RPMI7951 (cell line): ENCODE results near the gene ANKRD44. TPM values are rescaled to one million over a fixed set of nuclear protein-coding genes. Genes with fewer than 3 reads are reported as not detected.

Experiments used
- DNase-seq: peaks from one replicate; pipeline ENCODE4 v3.0.0-alpha.2; 2012; ENCODE audit warnings: low read depth
- total RNA-seq: library from RNA; depleted of rRNA; stranded (reverse); fragments of >200 nt; shearing (Covaris generic); gene quantifications from 2 replicates; pipeline ENCODE4 v1.2.3, GENCODE V29; 2014

The ANKRD44 gene
- total RNA-seq, 1 experiment from 2014 or later, result 11.3 TPM

DNA sequence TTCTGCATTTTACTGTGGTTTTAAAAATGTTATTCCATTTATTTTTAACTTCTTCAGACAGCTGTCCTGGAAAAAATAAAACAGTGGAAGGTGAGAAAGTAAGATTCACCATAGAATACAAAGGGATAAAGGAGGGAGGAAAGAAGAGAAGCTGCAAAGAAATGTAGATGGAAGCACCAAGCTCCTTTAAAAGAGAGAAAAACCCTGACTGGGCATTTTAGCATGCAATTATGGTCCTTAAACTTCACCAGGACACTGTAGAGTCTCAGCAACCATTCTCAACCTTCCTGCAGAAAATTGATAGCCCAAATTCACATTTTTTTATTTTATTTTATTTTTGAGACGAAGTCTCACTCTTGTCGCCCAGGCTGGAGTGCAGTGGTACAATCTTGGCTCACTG lies 11.6 kb upstream of the ANKRD44 start:
- no peak for DNase-seq

DNA sequence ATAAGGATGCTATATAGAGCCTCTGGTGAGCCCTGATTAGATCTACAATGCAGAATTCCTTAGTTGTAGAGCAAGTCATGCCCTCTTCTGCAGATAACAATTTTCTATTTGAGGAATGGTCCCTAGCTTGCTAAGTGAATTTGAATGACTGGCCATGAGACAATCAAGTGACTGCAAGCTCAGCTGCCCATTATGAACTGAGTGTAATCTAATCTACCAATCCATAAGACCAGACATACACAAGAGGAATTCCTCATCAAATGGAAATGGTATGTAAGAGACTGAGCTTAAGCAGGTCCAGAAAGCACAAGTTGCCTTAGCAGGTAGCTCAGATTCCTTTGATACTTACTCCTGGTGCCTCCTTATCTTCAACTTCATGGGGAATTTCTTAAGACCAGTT lies 4.8 kb upstream of the ANKRD44 start:
- no peak for DNase-seq

DNA sequence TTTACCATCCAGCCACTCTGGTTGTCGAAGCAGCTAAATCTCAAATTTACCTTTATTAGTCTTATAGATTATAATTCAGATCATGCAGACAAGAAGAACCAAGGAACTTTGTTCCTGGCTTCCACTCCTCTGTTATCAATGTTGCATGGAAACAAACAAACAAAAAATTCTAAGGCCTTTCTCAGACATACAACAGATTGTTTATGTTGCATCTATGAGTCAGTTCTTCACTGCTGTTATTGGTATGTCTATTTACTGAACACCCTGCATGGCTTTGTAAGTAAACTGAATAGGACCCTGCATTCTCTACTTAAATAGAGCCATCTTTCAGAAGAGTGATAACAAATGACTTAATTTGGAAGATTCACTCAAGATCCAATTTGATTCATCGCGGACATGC lies 1.6 kb upstream of the ANKRD44 start:
- DNase-seq, result no peak

DNA sequence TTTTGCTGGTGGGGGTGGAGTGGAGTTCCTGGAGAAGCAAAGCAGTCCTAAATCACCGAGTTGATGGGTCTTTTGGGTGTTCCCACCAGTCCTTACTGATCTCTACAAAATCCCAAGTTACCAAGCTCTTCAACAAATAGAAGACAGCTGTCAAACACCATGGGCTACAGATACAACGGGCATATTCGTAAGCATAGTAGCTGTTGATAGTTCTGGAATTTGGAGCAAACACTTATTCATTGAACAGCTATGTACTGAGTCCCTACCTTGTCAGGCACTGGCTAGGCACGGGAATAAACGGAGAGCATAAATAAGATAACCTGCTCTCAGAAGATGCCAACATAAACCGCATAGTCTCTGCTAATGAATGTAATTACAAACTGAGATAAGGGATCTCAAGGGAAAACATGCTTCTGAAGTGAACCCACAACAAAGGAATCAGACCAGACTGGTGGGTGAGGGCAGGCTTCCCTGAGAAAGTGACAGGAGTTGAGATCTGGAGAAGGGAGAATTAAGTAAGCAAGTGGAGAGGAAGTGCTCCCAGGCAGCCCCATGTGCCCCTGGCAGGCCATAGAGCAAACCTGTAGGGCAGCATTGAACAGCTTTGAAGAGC lies 947 bp upstream of the ANKRD44 start:
- DNase-seq, result no peak

DNA sequence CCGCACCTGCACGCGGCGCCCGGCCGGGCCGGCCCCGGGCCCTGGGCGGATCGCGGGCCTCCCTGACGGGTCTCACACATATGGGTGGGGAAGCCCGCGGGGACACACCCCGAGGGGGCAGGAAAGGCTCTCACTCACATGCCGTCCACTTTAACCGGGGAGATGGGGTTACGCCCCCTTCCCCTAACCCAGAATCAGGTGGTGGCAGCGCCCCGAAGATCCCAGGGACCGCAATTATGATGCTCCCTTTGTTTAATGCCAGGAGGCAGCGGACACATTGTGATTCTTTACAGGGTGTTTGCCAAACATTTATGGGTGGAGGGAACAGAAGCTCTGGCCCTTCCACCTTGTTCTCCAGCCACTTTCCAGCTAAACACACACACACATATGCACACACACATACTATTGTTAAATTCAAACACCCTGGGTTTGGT lies 424 bp upstream of the ANKRD44 start:
- DNase-seq, result no peak

DNA sequence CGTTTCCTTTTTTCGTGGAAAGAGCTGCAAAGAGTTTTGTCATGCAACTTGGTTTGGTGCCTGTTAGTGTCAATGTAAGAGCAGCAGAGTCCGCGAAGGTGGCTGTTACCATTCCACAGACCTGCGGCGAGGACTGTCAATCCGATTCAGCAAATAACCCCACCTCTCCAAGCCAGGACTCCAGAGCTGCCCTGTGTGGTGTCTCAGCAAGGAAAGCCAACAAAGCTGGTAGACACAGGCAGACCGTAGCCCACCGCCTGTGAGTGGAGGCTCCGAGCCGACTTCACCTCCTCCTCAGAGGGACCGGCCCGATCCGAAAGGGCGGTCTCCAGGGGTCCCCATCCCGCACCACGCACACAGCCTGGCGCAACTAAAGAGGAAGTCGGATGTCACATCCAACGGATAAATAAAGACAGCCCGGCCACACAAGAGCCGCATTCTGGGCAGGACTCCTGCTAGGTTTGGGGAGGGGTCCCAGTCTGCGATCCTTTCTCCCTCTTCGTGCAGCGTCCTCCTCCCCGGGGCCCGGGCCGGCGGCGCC lies 819 bp downstream of the ANKRD44 start:
- DNase-seq, result no peak

DNA sequence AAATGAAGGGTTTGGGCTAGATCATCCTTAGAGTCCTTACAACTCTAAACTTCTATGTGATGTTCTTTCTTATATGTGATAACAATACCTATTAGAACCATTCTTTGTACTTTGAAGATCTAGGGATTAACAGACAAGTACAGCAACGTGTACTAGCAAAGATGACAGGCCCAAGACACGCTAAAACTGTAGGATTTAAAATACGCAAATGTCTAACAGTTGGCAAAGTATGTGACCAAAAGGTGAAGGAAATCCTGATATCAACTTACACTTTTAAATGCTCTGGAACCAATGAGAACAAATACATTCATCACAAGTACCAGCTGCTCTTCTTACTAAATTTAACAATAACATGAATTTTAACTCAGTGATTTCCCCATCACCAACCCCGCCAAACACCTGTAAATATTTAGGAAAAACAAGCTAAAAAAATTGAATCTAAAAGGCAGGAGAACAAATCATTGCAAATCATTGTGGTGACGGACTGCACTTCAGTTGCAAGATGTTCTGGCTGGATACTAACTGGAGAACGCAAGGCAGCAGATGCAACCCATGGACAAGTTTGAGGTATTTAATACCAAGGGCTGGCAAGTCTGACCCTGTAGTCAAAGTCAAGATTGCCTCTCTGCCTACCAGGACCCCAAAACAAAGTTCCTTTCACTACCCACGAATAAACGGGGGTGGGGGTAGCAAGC lies 1.4 kb downstream of the ANKRD44 start:
- no peak for DNase-seq

DNA sequence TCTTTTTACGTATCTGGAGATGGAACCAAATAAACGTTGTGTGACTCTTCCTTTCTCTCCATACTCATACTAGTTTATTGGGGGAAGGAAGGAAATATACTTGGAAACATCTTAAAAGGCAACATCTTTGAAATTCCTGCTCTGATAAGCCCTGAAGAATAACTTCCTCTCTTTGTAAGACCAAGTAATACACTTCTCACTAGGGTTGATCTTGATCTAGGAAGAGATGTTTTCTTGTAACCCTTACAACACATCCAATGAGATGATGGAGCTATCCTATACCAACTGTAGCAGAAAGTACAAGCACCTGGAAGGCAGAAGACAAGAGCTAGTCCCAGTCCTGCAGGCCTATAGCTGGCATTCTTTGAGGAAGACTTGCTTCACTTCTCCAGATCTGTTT lies 2.0 kb downstream of the ANKRD44 start:
- no peak for DNase-seq

DNA sequence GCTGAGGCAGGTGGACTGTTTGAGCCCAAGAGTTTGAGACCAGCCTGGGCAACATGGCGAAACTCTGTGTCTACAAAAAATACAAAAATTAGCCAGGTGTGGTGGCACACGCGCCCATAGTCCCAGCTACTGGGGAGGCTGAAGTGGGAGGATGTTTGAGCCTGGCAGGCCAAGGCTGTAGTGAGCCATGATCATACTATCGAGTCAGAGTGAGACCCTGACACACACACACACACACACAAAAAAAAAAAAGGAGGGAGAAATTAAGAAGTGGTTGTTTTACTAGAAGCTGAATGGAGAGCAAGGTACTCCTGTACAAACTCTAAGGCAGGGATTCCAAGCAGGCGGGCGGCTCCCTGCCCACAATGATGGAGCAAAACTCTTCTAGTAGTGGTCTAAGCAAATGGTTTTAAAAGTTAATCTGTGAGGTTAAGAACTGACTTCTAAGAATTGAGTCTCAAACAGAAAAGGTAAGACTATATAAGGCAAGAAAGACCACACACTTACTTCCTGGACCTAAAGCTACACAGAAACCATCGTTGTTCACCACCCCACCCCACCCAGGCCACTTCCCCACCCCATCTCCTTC lies 2.6 kb downstream of the ANKRD44 start:
- no peak for DNase-seq

DNA sequence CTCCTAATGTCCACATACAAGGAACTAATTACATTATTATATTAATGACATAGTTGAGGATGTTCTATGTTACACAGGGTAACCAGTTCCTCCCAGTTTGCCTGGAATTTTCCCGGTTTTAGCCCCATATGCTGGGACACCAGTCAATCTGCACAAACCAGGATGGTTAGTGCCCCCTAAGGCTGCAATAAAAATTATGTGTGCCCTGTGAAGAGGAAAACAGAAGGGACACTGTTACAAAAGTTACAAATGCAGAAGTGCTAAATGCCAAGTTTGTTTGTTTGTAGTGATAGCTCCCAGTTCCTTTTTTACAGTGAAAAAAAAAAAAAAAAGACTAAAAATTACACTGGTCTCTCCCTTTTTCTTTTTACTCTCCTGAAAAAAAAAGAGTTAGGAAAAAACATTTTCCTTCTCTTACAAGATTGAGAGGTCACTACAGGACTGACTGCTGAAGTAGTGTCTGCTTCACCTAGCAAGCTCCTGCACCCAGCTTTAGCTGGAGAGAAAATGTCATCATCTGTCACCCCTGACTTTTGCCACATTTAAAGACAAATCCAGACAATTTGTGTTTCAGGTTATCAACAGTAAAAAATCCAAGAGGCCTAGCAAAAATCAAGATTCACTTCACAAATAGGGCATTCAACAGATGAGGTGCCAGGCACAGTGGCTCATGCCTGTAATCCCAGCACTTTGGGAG lies 3.2 kb downstream of the ANKRD44 start:
- peak; percentile 34 for DNase-seq

DNA sequence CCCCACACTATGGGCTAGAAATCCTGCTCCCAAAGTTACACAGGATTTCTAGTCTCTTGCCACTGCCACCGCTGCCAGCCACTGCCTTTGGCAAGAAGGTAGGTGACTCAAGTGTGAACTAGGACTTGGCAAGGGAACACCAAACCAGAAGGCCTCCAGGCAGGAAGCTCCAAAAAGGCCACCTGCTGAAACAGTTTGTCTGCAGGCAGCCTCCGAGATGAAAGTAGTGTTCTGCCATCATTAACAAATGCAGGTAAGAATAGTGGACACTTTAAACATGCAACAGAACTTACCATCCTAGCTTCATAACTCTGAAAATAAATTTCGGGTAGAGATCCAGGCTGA lies 3.9 kb downstream of the ANKRD44 start:
- DNase-seq, result peak; percentile 72

DNA sequence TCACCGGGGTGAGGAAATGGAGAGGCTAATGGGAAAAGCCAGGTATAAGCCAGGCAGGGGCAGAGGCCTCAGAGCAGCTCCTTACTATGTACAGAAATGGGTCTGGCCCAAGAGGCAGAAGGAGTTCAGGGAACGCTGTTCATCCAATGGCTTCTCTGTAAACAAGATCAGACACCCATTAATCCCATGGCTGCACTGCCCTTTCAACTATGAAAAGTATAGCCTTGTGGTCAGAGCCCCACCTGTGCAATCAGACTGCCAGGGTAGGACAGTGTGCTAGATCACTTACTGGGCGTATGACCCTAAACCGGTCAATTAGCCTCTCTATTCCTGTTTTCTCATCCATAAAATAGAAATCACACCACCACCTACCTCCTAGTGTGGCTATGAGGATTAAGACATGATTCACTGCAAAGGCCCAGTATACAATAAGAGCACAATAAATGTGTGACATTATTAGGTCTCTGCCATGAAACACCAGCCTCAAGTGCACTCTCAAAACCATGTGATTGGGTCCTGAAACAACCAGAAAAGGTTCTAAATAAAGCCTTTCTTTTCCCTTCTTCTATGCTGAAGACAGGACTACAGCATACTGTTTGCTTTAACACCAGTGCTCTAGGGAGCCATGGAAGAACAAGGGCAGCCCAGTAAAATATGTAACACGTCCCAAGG lies 4.4 kb downstream of the ANKRD44 start:
- no peak for DNase-seq

DNA sequence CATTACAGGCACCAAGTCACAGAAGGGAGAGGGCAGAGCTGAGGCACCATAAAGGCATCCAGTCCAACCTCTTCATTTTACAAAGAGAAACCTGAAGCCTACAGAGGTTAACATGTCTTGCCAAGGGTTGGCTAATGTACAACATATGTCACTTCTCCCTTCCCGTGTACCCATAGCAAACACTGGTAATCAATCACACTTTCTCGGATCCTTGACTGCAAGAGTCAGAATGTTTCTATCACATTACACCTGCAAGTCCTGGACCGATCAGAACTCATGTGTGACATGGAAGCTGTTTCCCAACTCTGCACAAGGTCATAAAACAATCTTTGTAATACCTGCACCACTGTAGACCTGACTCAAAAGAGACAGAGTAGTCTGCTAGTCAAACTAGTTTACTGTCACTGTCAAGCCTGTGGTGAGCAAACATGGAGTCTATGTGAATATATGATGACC lies 6.0 kb downstream of the ANKRD44 start:
- no peak for DNase-seq

DNA sequence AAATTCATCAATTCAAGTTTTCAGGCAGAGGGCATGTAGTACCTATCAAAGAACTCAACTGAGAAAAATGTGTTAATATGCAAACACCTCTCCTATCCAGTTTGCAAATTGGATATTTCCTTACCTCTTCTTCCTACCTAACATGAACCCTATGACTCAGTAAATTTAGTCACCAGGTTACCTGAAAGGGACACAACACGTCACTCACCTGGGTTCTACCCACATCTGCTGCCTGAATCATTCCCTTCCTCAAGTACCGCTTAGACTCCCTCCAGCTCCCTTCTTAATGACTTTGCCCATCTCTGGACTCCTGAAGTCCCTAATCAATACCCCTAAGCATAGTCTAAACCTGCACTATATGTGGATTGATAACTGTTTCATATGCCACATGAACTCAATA lies 10.4 kb downstream of the ANKRD44 start:
- DNase-seq, result no peak

DNA sequence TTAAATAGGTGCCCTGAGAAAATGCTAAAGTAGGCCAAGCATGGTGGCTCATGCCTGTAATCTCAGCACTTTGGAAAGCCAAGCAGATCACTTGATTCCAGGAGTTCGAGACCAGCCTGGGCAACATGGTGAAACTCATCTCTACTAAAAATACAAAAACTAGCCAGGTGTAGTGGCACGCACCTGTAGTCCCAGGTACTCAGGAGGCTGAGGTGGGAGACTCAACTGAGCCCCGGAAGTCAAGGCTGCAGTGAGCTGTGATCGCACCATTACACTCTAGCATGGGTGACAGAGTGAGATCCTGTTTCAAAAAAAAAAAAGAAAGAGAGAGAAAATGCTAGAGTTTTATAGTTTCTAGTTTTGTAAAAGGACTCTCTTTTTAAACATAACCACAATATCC lies 12.0 kb downstream of the ANKRD44 start:
- no peak for DNase-seq

DNA sequence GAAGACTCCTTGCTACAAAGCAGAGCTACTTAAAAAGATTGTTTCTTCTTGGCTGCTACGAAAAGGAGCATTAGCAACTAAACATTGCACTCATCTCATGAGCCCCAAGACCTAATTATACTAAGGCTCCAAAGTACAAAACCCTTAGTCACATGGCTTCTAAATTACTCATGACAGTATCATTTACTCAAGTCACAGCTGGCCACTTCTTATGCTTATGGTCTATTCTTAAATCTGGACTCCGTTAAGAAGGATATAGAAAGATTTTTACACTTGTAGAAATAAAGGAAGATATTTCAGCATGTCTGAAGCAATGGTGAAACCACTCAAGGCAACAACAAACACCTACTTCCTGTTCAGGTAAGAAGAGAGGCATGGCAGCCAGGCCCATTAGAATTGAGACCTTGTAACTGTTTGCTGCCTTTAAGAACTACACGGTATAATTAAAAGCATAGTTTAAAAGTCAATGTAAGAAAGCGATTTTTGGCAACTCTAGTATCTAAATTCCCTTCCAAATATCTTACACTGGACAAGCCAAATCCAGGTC lies 12.7 kb downstream of the ANKRD44 start:
- DNase-seq, result no peak

DNA sequence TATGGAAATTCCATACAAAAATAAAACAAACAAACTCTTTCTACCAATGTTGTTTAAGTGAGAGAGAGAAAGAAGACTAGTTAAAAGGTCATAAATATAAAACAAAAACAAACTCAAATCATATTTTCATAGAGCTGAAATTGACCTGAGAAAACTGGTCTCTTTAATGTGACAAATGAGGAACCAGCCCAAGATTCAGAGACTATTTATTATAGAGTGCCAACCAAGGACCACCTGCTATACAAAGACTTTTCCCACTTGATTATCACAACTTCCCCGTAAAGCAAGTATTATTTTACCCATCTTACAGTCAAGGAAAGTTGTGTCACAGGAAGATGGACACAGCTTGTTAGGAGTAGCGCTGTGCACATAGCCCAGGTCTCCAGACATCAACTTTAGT lies 13.3 kb downstream of the ANKRD44 start:
- DNase-seq, result no peak

DNA sequence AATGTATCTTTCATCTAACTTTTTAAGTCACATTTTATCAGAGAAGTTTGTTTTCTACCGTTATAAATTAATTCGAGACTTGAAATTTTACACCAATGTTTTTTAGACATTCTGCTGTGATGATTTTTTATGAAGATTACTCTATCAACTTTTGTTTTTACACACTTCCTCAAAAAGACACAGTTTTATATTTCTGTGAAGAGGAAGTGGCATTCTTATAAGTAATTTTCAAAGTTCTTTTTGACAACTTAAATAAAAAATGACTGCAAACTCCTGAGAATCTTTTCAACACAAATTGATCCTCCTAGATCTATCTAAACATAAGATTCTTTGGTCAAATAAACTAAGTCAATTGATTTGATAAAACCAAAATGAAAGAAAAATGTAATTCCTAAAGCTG lies 13.7 kb downstream of the ANKRD44 start:
- no peak for DNase-seq

DNA sequence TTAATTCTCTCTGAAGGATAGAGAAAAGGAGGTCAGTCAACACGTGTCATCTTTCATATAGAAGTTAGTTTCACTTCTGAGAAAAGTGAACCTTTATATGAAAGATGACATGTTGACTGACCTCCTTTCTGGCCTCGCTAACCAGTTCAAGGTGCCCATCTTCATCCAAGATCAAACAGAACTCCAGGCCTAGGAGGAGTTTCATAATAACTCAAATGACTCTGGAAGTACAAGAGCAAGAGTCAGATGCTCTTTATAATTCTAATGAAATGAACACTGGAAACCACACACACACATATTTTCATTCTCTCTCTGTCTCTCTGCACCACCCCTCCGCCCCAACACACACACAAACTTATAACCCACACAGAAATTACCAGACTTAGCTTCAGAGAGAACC lies 16.3 kb downstream of the ANKRD44 start:
- DNase-seq, result no peak

DNA sequence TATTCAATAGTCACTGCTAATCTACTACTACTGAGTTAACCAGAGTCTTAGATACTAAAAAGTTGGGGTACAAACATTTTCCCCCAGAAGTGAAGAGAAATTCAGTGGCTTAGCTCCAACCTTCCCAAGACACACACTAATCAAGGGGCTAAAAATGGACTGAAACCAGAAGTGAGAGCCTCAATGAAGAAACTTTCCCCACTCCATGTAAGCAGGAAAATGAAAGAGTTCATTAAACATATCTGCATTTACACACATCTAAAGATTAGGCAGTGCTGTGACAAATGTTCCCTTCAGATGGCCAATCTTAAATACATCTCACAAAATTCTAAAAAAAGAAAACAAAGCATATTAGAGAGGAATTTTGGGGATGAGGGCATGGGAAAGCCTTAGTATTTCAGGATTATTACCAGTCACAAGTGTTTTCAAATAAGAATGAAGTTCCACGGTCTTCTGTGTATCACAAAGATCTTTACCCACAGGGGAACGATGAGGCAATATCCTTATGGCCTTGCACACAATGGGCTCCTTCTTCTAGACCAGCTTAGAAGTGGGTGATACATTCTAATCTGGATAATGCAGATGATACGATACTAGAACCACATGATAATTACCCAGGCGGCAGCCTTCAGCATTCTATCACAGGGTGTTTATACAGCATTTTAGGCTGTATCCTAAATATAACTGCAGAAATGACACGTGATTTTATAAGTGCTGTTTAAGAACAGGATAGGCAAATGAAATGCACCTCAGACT lies 17.1 kb downstream of the ANKRD44 start:
- DNase-seq, result peak; percentile 73

DNA sequence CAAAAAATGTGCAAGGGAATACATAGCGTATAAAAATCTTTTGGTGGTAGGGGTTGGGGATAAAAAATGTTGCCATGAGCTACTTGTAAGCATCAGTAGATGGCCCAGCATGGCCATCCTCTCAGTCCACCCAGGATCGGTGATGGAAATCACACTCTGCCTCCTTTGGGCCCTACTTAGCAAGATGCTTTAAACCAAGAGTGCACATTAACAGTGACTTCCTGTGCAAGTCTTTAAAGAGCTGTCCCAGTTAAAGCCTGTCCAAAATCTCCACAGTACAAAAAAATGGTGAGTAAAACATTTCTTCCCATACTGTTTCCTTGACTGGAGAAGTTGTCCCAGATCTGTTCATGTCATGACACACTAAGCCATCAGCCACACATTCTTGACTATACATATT lies 18.0 kb downstream of the ANKRD44 start:
- peak; percentile 32 for DNase-seq
